ENCODE results near the gene SKAP1.

GRCh38 chr17:48330887-48331286 lies 99.1 kb downstream of the SKAP1 start:
- TF ChIP-seq RFX5 (IDR thresholded peaks at IDR 0.05; ENCODE audit: low read length) (no peak), MEF2A (IDR thresholded peaks at IDR 0.05; ENCODE audit: borderline replicate concordance, low read depth) (no peak), CTCF (IDR thresholded peaks at IDR 0.05) (no peak)

Data from SK-N-SH (cell line).